ENCODE data around the gene SLC7A7. TPM values are rescaled to one million over a fixed set of nuclear protein-coding genes. Genes with fewer than 3 reads are reported as not detected.
"Not testable (repeated sequence)": the region's sequence is repeated elsewhere in the genome, so short reads cannot be mapped to it uniquely, and the experiment has no call there.

The SLC7A7 gene
- total RNA-seq, 6 donors from 2014 or later, result 55.0 to 120 (median 99.1) TPM

DNA sequence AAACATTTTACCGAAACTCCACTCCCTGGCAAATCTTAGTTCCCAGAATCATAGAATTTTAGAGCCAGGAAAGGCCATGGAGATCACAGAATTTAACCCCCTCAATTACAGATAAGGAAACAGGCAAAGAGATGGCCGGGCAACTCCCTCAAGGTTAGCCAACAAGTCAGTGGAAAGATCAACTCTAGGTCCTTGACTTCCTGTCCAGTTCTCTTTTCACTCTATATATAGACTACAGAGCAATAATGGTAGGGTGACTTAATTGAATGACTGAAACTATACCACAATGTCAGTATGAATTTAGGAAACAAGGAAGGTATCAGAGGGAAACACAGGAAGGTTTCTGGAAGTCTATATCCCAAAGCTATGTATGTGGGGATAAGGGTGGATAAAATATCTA lies 37.2 kb downstream of the SLC7A7 start:
- Histone ChIP-seq H3K36me3 (peaks cover 6 to 32% (median 13%) of the 10 kb centered on the region in 4 donors), H3K27ac (no peak overlapping the region), H3K4me3 (no peak overlapping the region), H3K4me1 (no peaks in the 10 kb centered on the region), H3K9me3 (no peaks in the 10 kb centered on the region), H3K27me3 (no peaks in the 10 kb centered on the region)
- ATAC-seq (ENCODE audit: low FRiP score in 2 of 2) (no peak), DNase-seq (no peak)
- 84 to 87% methylated on average over 2 of the region's 2 CpGs for WGBS, 2 donors
- TF ChIP-seq CTCF (IDR thresholded peaks at IDR 0.05) (no peak), POLR2AphosphoS5 (IDR thresholded peaks at IDR 0.05) (no peak), POLR2A (IDR thresholded peaks at IDR 0.05) (no peak), EP300 (IDR thresholded peaks at IDR 0.05) (no peak)

GRCh38 chr14:22776849-22777248 lies 38.4 kb downstream of the SLC7A7 start:
- H3K27ac ChIP-seq; DNase-seq; H3K27me3 ChIP-seq; H3K4me1 ChIP-seq; H3K4me3 ChIP-seq; ATAC-seq (ENCODE audit: low FRiP score in 2 of 2); H3K9me3 ChIP-seq: not testable (repeated sequence)
- 94 to 95% methylated on average over 8 of the region's 8 CpGs for WGBS, 2 donors
- H3K36me3 ChIP-seq, result peaks cover 9 to 43% (median 18%) of the 10 kb centered on the region in 4 donors

- DNase-seq, result no peak
- 89 to 94% methylated on average over 2 of the region's 2 CpGs for WGBS, 2 donors
- Histone ChIP-seq H3K4me1 (no peaks in the 10 kb centered on the region), H3K4me3 (no peak overlapping the region), H3K27me3 (no peaks in the 10 kb centered on the region), H3K9me3 (no peaks in the 10 kb centered on the region), H3K27ac (no peak overlapping the region), H3K36me3 (peaks cover 13 to 50% (median 24%) of the 10 kb centered on the region in 4 donors)
- no peak for ATAC-seq (ENCODE audit: low FRiP score in 2 of 2)
- TF ChIP-seq CTCF (IDR thresholded peaks at IDR 0.05), result no peak
- TF ChIP-seq EP300 (IDR thresholded peaks at IDR 0.05), result no peak
- TF ChIP-seq POLR2AphosphoS5 (IDR thresholded peaks at IDR 0.05), result no peak
- TF ChIP-seq POLR2A (IDR thresholded peaks at IDR 0.05), result no peak
Observed at GRCh38 chr14:22776215-22776614, 39.0 kb downstream of the SLC7A7 start.

- Histone ChIP-seq H3K27me3 (no peaks in the 10 kb centered on the region), H3K36me3 (peaks cover 27 to 70% (median 45%) of the 10 kb centered on the region in 4 donors), H3K27ac (no peak overlapping the region), H3K4me1 (peaks cover 0 to 3% (median 0%) of the 10 kb centered on the region in 4 donors), H3K9me3 (no peaks in the 10 kb centered on the region), H3K4me3 (no peak overlapping the region)
- WGBS, 2 donors, result 91 to 94% methylated on average over 10 of the region's 10 CpGs
- ATAC-seq (ENCODE audit: low FRiP score in 2 of 2), result no peak
- no peak for DNase-seq
- no peak for TF ChIP-seq CTCF (IDR thresholded peaks at IDR 0.05)
Observed at GRCh38 chr14:22774011-22774706, 41.1 kb downstream of the SLC7A7 start.

DNA sequence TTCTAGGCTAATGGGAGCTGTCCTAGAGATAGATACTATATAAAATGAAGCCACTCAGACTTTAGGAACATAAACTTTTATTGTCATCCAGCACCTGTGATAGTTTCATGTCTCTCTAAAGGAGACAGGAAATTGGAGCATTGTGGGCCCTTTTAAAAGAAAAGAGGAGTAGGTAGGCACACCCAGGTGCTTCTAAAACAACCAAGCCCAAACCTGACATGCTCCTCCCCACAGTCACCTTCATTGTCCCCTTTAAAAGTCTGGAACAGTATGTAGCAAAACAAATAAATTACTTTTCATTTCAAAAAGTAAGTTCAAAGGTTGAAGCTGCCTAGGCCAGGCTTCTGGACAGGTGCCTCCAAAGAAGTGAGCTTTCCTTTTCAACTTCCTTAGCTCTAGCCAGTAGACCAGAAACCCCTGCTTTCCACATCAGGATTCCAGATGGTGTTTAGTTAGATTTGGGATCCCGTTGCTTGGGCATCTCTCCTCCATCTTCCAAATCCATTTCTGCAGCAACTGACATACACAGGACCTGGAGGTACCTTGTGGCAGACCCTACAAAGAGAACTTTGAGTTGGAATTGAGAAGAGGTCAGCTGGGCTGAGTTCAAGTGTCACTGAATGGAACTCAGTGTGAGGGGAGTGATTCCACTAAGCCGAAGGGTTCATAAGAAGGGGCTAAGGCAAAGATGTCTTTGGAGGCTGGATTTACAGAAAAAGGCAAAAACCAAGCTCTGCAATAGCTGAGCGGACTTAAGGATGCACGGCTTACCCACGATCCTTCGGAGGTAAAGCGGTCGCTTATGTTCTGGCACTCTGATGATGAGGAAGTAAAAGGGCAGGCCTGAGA lies 41.8 kb downstream of the SLC7A7 start:
- DNase-seq (no peak), ATAC-seq (ENCODE audit: low FRiP score in 2 of 2) (no peak)
- H3K27ac ChIP-seq, result no peak overlapping the region
- WGBS, 2 donors, result 92 to 93% methylated on average over 8 of the region's 8 CpGs
- H3K36me3 ChIP-seq, result peaks cover 31 to 78% (median 49%) of the 10 kb centered on the region in 4 donors
- H3K9me3 ChIP-seq, result no peaks in the 10 kb centered on the region
- peaks cover 2 to 5% (median 3%) of the 10 kb centered on the region in 4 donors for H3K4me1 ChIP-seq
- H3K27me3 ChIP-seq, result no peaks in the 10 kb centered on the region
- no peak overlapping the region for H3K4me3 ChIP-seq
- TF ChIP-seq POLR2AphosphoS5 (IDR thresholded peaks at IDR 0.05), result no peak
- TF ChIP-seq POLR2A (IDR thresholded peaks at IDR 0.05), result no peak
- TF ChIP-seq EP300 (IDR thresholded peaks at IDR 0.05), result no peak
- TF ChIP-seq CTCF (IDR thresholded peaks at IDR 0.05), result no peak

Measured in upper lobe of left lung (tissue), 6 donors.